HEK293T (cell line): ENCODE data around the gene SLC43A1.

Source experiments
- CTCF ChIA-PET: fragments of 350-600 bp; formaldehyde crosslinking; extraction: SDS; loops from one replicate; lab custom pipeline; 2021; ENCODE audit warnings: antibody characterized with exemption, inconsistent platforms; lab: Yijun Ruan, JAX
- POLR2A ChIA-PET: fragments of 350-600 bp; formaldehyde crosslinking; extraction: SDS; loops from one replicate; lab custom pipeline; 2020; ENCODE audit warnings: antibody characterized with exemption, inconsistent platforms; lab: Yijun Ruan, JAX
- DNase-seq: peaks from one replicate; pipeline ENCODE4 v3.0.0; 2012; ENCODE audit warnings: mixed read lengths; ENCODE audit errors: extremely low spot score
- ARNT ChIP-seq: fragments of 450-650 bp; IDR thresholded peaks from 2 replicates; pipeline ENCODE4 v1.6.1; 2017; ENCODE audit warnings: mild to moderate bottlenecking
- BHLHE40 ChIP-seq: fragments of 450-650 bp; IDR thresholded peaks from 2 replicates; pipeline ENCODE4 v1.6.1; 2016; ENCODE audit warnings: mild to moderate bottlenecking, moderate library complexity, borderline replicate concordance
- CTBP1 ChIP-seq: fragments of 450-650 bp; IDR thresholded peaks from 2 replicates; pipeline ENCODE4 v1.6.1; 2016; ENCODE audit warnings: borderline replicate concordance
- ELF4 ChIP-seq: fragments of 450-650 bp; IDR thresholded peaks from 2 replicates; pipeline ENCODE4 v1.6.1; 2017; ENCODE audit warnings: antibody characterized with exemption
- FOXA1 ChIP-seq: fragments of 450-650 bp; IDR thresholded peaks from 2 replicates; pipeline ENCODE4 v1.6.1; 2016; ENCODE audit warnings: mild to moderate bottlenecking
- FOXK2 ChIP-seq: fragments of 450-650 bp; IDR thresholded peaks from 2 replicates; pipeline ENCODE4 v1.6.1; 2016; ENCODE audit warnings: mild to moderate bottlenecking
- FOXM1 ChIP-seq: fragments of 450-650 bp; IDR thresholded peaks from 2 replicates; pipeline ENCODE4 v1.6.1; 2017; ENCODE audit warnings: mild to moderate bottlenecking, borderline replicate concordance
- HDGF ChIP-seq: fragments of 450-650 bp; IDR thresholded peaks from 2 replicates; pipeline ENCODE4 v1.6.1; 2017; ENCODE audit warnings: antibody characterized with exemption, borderline replicate concordance
- L3MBTL2 ChIP-seq: fragments of 450-650 bp; conservative IDR thresholded peaks from 2 replicates; pipeline ENCODE4 v1.6.1; 2016; ENCODE audit warnings: mild to moderate bottlenecking
- LEF1 ChIP-seq: fragments of 450-650 bp; IDR thresholded peaks from 2 replicates; pipeline ENCODE4 v1.6.1; 2017; ENCODE audit warnings: mild to moderate bottlenecking, borderline replicate concordance
- NFRKB ChIP-seq: fragments of 450-650 bp; IDR thresholded peaks from 2 replicates; pipeline ENCODE4 v1.6.1; 2016; ENCODE audit warnings: mild to moderate bottlenecking, moderate library complexity
- SP1 ChIP-seq: fragments of 450-650 bp; IDR thresholded peaks from 2 replicates; pipeline ENCODE4 v1.6.1; 2017
- SUZ12 ChIP-seq: fragments of 450-650 bp; IDR thresholded peaks from 2 replicates; pipeline ENCODE4 v1.6.1; 2016; ENCODE audit warnings: mild to moderate bottlenecking
- TARDBP ChIP-seq: fragments of 450-650 bp; IDR thresholded peaks from 2 replicates; pipeline ENCODE4 v1.6.1; 2016
- ZNF384 ChIP-seq: fragments of 450-650 bp; IDR thresholded peaks from 2 replicates; pipeline ENCODE4 v1.6.1; 2016
- TF ChIP-seq, protein P1 (sequence below): fragments of 450-650 bp; IDR thresholded peaks from 2 replicates; pipeline ENCODE4 v1.6.1; 2016

The SLC43A1 gene

GRCh38 chr11:57481315-57481714 is 34.2 kb downstream of the SLC43A1 start:
- ChIA-PET CTCF (interaction anchor here (1.0 to 1.4 kb wide), 5 partner anchors 8 to 163 kb away, joined by 3 to 4 read pairs (median 3); no protein-coding TSS in a partner anchor), POLR2A (interaction anchor here (1.1 kb wide), 1 partner anchor 21 kb away, joined by 5 read pairs; the partner anchor contains the start of gene RTN4RL2)
- no peak for DNase-seq
- no peak for TF ChIP-seq FOXM1
- TF ChIP-seq, protein P1, sequence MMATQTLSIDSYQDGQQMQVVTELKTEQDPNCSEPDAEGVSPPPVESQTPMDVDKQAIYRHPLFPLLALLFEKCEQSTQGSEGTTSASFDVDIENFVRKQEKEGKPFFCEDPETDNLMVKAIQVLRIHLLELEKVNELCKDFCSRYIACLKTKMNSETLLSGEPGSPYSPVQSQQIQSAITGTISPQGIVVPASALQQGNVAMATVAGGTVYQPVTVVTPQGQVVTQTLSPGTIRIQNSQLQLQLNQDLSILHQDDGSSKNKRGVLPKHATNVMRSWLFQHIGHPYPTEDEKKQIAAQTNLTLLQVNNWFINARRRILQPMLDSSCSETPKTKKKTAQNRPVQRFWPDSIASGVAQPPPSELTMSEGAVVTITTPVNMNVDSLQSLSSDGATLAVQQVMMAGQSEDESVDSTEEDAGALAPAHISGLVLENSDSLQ, result no peak
- no peak for TF ChIP-seq FOXA1
- TF ChIP-seq ARNT, result no peak
- no peak for TF ChIP-seq FOXK2
- TF ChIP-seq ELF4, result no peak
- no peak for TF ChIP-seq TARDBP
- no peak for TF ChIP-seq NFRKB

- TF ChIP-seq, protein P1, result no peak
- DNase-seq, result peak; percentile 78
- POLR2A ChIA-PET, result interaction anchor here (1.1 kb wide), 1 partner anchor 21 kb away, joined by 5 read pairs; the partner anchor contains the start of gene RTN4RL2
- CTCF ChIA-PET, result interaction anchor here (0.7 to 1.3 kb wide), 4 partner anchors 11 to 24 kb away, joined by 3 to 4 read pairs (median 4); partner anchors contain the start of gene RTN4RL2
Observed at GRCh38 chr11:57480409-57481137, 34.9 kb downstream of the SLC43A1 start.

GRCh38 chr11:57479911-57480310 is 35.6 kb downstream of the SLC43A1 start:
- CTCF ChIA-PET, result interaction anchor here (0.5 to 0.7 kb wide), 2 partner anchors 20 to 159 kb away, joined by 4 read pairs; partner anchors contain the start of gene RTN4RL2
- POLR2A ChIA-PET, result no interaction called here
- DNase-seq, result no peak
- TF ChIP-seq, protein P1, result no peak
- TF ChIP-seq LEF1 (no peak), NFRKB (no peak), SUZ12 (no peak)

DNA sequence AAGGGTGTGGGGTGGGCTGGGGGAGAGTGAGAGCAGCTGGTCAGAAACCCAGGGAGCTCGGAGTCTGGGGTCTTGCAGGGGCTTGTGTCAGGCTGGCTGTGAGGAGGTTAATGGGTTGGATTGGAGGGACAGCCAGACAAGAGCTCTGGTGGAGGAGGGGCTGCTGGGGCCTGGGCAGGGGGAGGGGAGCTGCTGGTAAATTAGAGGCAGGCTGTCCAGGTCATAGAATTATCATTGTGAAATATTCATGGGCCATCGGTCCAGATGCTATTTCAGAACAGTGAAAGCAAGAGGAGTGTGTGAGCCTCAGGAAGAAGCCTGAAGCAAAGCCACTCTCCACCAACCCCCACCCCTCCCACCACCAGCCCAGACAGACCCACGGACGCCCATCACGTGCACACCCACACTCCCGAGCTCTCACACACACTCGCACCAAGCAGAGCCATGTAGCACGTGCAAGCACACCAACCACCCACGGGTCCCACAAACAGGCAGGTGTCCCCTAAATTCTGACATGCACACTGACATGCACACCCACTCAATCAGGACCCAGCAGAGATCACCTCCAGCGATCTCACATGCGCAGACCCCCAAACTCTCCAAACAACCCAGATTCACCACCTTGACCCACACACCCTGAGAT is 36.4 kb downstream of the SLC43A1 start:
- DNase-seq, result no peak
- ChIA-PET CTCF (interaction anchor here (0.5 kb wide), 1 partner anchor 158 kb away, joined by 4 read pairs; no protein-coding TSS in a partner anchor), POLR2A (interaction anchor here (0.8 kb wide), 1 partner anchor 36 kb away, joined by 3 read pairs; the partner anchor contains the start of gene SLC43A1)
- TF ChIP-seq SUZ12 (no peak), ARNT (no peak), CTBP1 (no peak), FOXA1 (no peak), ELF4 (no peak), ZNF384 (no peak), FOXK2 (no peak), L3MBTL2 (no peak), HDGF (no peak), SP1 (no peak), LEF1 (no peak), TARDBP (no peak), NFRKB (no peak), BHLHE40 (no peak), FOXM1 (no peak)
- TF ChIP-seq, protein P1, result no peak

GRCh38 chr11:57477507-57478189 is 37.9 kb downstream of the SLC43A1 start:
- DNase-seq, result no peak
- TF ChIP-seq FOXK2 (no peak), ELF4 (no peak), TARDBP (no peak), FOXA1 (no peak), LEF1 (no peak), BHLHE40 (no peak), L3MBTL2 (no peak), ZNF384 (no peak), ARNT (no peak), NFRKB (no peak), SUZ12 (no peak), SP1 (no peak), CTBP1 (no peak), HDGF (no peak), FOXM1 (no peak)
- TF ChIP-seq, protein P1, result no peak
- ChIA-PET POLR2A (no interaction called here), CTCF (interaction anchor here (0.7 kb wide), 1 partner anchor 19 kb away, joined by 3 read pairs; no protein-coding TSS in a partner anchor)
